Activated CD4-positive, CD25-positive, alpha-beta regulatory T cell treated with anti-CD3 and anti-CD28 coated beads, Interleukin-2, amount 50 U/mL, for 72 hours (primary cell): Measurements from ENCODE around the gene ANP32A.

Source experiments
- DNase-seq: peaks from one replicate; pipeline ENCODE4 v3.0.0; 2021

The ANP32A gene

GRCh38 chr15:68739390-68740080, 81.2 kb downstream of the ANP32A start:
- no peak for DNase-seq

GRCh38 chr15:68735610-68736009, 85.1 kb downstream of the ANP32A start:
- DNase-seq, result no peak

DNA sequence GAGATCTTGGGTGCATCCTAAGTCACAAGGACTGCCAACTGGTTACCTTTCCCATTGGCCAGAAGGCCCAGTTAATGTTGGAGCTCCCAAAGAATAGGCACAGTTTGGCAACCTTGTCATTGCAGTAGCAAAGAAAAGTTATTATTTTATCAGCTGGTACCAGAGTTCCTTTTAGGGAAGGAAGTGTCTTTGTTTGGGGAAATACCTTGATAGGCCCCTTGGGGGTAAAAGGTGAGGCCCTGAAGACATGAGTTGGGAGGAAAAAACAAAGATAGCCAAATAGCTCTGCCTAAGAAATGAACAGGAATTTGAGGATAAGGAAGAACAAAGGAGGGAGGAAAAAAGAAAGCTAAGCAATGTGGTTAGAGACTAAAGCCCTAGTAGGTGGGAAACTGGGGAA, 85.8 kb downstream of the ANP32A start:
- DNase-seq, result no peak

GRCh38 chr15:68734352-68734751, 86.3 kb downstream of the ANP32A start:
- DNase-seq, result no peak

GRCh38 chr15:68733666-68734065, 87.0 kb downstream of the ANP32A start:
- no peak for DNase-seq

DNA sequence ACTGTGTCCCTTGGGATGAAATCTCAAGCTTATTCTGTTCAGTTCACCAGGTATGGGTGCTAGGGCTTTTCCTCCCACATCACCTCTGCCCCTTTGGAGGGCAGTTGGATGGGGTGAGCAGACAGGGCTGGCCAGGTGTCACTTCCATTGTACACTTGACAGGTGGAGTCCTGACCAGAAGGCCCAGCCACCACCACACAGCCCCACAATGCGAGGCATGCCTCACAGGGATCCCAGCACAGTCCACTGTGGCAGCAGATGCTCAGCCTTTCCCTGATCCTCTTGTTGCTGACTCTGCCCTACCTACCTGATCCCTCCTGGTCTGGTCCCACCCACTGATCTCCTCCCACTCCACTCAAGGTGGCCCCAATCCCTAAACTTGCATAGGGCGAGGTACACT, 88.2 kb downstream of the ANP32A start:
- no peak for DNase-seq

DNA sequence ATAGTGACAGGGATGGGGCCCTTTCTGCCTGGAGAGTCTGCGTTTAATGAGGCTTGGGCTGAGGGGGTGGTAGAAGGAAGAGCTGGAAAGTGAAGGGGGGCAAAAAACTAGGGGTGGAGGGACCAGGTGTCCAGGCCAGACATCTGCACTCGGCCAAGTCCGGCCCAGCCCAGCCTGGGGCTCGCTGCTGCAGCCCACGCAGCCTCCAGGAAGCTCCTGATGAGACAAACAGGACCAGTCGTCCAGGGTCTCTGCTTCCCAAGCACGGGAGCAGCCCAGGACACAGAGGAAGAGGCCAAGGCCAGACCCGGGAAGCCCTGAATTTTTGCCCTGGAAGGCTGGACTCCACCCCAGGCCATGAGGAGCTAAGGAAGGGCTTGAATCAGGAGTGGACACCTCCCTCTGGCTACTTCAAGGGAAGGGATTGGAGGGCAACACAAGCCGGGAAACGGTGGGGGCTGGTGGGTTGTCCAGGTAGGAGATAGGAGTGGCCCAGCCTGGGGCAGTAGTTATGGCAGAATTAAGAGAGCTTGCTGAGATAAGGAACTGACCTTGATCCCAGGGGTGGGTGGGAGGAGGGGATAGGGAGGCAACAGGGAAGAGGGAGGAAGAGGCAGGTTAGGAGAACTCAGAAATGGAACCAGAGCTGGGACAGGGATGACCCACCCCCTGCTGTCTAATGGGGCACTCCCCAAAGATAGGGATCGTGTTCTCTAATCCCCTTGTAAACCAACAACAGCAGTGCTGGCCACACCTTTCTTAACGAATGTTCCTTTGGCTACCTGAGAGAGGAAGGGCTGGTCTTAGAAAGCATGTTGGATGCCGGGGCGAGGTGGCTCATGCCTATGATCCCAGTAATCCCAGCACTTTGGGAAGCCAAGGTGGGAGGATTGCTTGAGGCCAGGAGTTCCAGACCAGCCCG, 89.5 kb downstream of the ANP32A start:
- DNase-seq, result no peak

- DNase-seq, result no peak
Measured at GRCh38 chr15:68730471-68730919, 90.2 kb downstream of the ANP32A start.

DNA sequence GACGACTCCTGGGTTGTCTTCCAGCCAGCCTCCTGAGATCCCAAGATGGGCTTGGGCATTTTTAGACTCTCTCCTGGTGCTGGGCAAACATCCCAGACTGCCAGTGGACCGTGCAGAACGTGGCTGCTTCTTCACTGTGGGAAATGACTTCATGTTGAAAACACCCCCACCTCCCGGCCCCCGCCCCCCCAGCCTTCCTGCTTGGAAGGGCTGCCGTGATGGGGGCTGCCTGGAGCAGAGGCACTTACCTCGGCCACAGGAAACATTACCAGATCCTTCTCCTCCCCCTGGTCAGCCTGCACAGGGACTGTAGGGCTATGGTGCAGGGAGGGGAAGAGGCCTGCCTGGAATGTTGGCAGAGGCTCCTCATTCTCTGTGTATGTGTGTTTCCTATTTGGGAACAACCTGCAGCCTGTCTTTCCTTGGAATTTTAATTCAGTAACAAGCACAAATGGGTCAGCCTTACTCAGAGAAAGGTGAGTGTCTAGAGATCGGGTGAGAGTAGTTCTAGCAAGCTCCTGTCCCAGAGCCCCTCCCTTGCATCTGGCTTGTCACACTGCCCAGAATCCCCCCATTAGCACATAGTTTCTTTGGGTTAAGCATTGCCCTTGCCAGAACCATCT, 90.8 kb downstream of the ANP32A start:
- no peak for DNase-seq
